Limb (tissue), 2 donors: Measurements from ENCODE around the gene LRRIQ4.
A peak's percentile ranks its signal among the peaks of the same experiment; 100 is the strongest.

Experiments used
- DNase-seq, 2 donors: peaks; one replicate each; pipeline ENCODE4 v3.0.0-alpha.2; 2016; ENCODE audit errors: extremely low spot score in 2 of 2

LRRIQ4 gene

GRCh38 chr3:169809230-169809795, 3.4 kb upstream of the LRRIQ4 start:
- DNase-seq = no peak

DNA sequence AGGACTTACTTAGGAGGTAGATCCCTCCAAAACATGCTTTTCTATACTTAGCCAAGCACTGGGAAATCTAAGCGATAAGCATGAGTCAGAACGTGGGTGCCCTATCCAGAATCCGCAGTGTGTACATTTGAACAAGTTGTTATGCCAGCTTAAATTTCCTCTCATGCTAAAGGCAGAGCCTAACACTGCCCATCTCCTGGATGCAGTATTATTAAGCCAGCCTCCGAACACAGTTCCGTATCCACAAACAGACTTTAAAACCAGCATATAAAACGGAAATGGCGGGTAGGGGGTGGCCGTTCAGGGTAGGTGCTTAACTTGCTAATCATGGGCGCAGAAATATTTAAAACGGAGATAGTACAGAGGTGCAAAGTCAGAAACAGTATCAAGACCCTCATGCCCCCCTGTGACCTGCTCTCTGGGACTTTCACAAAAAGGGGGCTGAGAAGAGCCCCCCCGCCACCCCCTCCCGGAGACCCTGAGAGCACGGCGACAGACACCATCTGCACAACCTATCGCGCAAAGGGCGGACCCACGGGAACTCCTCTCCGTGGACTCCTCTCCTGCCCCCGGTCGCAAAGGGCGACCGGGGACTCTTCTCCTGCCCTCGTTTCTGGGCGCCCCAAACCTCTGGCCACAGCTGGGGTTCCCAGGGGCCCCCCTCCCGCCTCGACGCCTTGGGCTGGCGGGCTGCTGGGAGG, 889 bp upstream of the LRRIQ4 start:
- peak in 1 of 2 donors; percentile 39 for DNase-seq

DNA sequence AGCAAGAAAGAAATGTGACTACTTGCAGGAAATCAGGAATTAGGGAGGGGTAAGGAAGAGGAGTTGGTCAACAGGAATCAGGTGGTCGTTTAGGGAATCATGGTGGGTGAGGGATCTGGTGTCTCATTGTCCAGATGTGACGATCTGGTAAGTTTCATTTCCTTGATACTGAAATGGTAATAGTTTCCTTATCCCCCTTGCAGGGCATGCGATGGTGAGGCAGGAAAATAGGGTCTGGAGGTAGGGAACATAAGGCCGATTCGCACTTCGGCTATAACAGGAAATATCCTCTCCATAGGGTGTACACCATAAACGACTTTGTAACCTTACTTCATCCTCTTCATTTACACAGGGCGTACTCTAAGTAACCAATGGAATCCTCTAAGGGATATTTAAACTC, 608 bp downstream of the LRRIQ4 start:
- DNase-seq = no peak

GRCh38 chr3:169813757-169814517, 1.3 kb downstream of the LRRIQ4 start:
- DNase-seq = no peak

GRCh38 chr3:169815590-169816150, 3.0 kb downstream of the LRRIQ4 start:
- no peak for DNase-seq

GRCh38 chr3:169818316-169818715, 5.6 kb downstream of the LRRIQ4 start:
- DNase-seq = no peak

DNA sequence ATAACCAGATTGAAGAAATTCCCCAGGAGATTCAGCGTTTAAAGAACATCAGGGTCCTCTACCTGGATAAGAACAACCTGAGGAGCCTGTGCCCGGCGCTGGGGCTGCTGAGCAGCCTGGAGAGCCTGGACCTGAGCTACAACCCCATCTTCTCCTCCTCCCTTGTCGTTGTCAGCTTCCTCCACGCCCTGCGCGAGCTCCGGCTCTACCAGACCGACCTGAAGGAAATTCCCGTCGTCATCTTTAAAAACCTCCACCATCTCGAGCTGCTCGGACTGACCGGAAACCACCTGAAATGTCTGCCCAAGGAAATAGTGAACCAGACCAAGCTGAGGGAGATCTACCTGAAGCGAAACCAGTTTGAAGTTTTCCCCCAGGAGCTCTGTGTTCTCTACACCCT, 9.4 kb downstream of the LRRIQ4 start:
- DNase-seq = no peak

DNA sequence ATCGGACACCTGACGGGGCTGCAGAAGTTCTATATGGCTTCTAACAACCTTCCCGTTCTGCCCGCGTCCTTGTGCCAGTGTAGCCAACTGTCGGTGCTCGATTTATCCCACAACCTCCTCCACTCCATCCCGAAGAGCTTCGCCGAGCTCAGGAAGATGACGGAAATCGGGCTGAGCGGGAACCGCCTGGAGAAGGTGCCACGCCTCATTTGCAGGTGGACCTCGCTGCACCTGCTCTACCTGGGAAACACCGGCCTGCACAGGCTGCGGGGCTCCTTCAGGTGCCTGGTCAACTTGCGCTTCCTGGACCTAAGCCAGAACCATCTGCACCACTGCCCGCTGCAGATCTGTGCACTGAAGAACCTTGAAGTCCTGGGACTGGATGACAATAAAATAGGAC, 9.9 kb downstream of the LRRIQ4 start:
- DNase-seq = no peak

DNA sequence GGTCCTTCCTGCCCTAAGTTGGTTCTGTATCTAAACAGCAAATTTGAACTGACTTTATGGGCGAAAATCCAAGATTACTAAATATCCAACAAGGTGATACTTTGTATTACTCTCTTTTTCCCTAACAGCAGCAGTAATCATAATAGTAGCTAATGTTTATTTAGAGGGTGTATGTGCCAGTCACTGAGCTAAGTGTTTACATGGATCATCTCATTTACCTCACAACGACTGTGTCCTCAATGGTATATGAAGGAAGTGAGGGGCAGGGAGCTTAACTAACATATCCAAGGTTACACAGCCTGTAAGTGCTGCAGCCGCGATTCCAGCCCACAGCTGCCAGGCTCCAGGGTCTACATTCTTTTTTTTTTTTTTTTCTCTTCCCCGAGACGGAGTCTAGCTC, 10.3 kb downstream of the LRRIQ4 start:
- no peak for DNase-seq

- DNase-seq = no peak
These were observed 12.6 kb downstream of the LRRIQ4 start for GRCh38 chr3:169825316-169825715.

- DNase-seq = no peak
These were observed 15.0 kb downstream of the LRRIQ4 start for GRCh38 chr3:169827712-169828111.

DNA sequence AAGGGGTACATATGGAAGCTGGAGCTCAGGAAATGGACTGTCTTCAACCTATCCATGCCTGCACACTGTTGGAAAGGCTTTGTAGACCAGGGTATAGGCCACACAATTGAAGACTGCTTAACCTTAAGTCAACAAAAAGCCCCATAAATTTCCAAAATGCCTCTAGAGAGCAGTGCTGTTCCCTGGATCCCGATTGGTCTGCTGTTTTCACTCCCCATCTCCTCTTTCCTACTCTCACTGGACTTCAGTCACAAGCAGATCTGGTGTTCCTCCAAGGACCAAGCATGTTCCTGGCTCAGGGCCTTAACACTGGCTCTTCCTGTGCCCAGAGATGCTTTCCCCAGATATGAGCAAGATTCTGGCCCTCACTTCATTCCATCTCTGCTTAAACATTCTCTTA, 22.9 kb downstream of the LRRIQ4 start:
- DNase-seq = no peak

GRCh38 chr3:169836078-169836941, 23.6 kb downstream of the LRRIQ4 start:
- no peak for DNase-seq

DNA sequence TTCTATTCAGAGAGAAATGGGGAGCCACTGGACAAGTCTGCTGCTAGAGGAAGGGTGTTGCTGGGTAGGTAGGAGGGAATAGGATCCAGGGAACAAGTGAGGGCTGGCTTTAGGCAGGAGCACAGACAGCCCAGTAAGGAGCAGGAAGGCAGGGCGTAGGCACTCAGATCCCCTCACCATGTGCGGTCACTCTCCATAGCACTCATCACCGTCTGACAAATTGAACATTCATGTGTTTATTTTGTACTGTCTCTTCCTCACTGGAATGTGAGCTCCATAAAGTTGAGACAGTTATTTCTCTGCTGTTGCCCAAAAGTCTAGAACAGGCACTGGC, 24.2 kb downstream of the LRRIQ4 start:
- DNase-seq = no peak

GRCh38 chr3:169838511-169839030, 25.9 kb downstream of the LRRIQ4 start:
- DNase-seq = no peak

DNA sequence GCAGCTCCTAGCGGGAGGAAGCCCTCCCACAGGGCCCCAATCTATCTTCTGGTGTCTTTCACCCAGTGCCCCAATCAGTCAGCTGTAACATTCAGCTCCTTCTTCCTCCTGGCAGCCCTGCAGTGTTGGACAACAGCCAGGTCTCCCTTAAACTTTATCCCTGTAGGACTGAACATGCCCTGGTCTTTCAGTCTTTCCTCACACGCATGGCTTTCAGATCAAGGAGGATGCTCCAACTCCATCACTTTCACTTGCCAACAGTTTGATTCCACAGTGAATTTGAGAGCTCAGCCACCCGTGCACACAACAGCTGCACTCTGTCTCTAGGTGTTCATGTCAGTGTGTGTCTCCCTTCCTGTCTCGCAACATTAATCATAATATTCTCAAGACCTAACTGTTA, 28.5 kb downstream of the LRRIQ4 start:
- no peak for DNase-seq

GRCh38 chr3:169842960-169843359, 30.3 kb downstream of the LRRIQ4 start:
- no peak for DNase-seq

GRCh38 chr3:169846458-169847193, 34.0 kb downstream of the LRRIQ4 start:
- DNase-seq = no peak

GRCh38 chr3:169847896-169848295, 35.2 kb downstream of the LRRIQ4 start:
- DNase-seq = no peak

DNA sequence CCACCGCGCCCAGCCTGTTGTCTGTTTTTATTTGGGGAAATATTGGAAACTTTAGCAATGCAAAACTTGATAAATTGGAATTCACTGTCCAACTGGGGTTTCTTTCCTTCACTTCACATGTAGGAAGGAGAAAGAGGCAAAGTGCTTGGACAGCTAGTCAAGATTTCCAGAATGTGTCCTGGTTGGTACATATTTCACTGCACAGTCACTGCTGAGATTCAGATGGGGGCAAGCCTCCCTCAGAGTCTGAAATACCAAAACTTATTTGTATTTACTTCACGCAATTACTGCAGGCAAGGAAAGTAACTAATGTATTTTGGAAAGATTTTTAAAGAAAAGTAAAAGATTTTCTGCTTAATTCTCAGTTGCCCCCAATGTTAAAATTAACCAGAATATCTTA, 36.1 kb downstream of the LRRIQ4 start:
- DNase-seq = no peak

DNA sequence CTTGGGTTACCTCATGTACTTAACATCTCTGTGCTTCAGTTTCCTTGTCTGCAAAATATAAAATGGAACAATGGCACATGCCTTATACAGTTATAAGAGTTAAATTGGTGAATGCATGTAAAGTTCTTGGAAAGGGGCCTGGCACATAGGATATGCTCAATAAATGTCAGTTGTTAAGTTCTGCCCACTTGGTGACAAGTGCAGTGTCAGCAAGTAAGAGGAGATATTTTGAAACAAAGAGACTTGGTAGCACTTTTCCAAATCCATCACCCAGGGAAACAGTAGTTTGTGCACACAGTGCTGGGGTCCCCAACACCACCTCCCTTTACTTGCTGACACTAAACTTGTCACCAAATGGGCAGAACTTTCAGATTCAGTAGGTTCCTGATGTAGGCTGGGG, 37.9 kb downstream of the LRRIQ4 start:
- no peak for DNase-seq
